Cardiac fibroblast (primary cell): ENCODE results near the gene RPS27L.
A peak's percentile ranks its signal among the peaks of the same experiment; 100 is the strongest.

ENCODE experiments used
- DNase-seq, 2 donors: peaks; one replicate each; pipeline versions ENCODE4 v3.0.0 to v3.0.0-alpha.2; 2010; ENCODE audit warnings: low read depth in 2 of 2
- H3K4me3 ChIP-seq, 2 donors: replicated peaks in 1 of 2; 1 replicate in 1 of 2; 2 replicates in 1 of 2; pipeline ENCODE4 v1.5.1; 2011; ENCODE audit warnings: low read depth in 2 of 2, low read length in 2 of 2, mild to moderate bottlenecking in 2 of 2, moderate library complexity in 1 of 2
- CTCF ChIP-seq: IDR thresholded peaks from one replicate; pipeline ENCODE4 v1.5.1; 2011; ENCODE audit warnings: low read depth, mild to moderate bottlenecking, low read length, inconsistent platforms

Gene RPS27L

DNA sequence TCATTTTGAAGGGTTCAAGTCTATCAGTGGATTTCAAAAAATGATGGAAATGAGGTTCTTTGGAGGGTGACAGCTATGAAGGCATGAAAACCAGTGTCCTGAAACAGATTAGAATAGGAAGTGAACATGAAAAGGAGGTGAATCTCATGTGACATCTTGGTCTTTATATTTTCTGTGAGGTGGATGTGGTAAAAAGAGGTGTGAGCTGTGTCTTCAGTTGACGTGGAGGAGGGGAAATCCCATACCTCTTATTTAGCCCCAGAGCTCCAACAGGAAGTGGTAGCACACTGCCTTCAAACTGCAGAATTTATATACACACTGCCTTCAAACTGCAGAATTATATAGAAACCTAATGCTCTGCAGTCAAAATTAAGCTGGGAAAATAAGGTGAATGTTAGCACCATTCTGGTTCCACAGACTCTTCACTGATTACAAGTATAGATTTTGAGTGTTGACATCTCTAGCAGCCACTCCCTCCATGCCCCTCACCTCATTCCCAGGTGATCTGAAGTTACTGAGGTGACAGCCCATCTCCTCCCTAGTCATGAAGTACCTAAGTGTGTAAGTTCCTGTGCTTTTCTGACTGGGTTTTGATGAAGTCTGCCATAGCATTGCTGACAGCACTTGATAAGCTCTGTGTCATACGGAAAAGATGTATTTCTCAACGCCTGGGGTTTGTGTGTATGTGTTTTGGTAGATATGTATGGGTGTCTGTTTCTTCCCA is 34.8 kb upstream of the RPS27L start:
- DNase-seq: peak in 1 of 2 donors; percentile 38
- H3K4me3 ChIP-seq: no peak overlapping the region
- no peak for TF ChIP-seq CTCF

DNA sequence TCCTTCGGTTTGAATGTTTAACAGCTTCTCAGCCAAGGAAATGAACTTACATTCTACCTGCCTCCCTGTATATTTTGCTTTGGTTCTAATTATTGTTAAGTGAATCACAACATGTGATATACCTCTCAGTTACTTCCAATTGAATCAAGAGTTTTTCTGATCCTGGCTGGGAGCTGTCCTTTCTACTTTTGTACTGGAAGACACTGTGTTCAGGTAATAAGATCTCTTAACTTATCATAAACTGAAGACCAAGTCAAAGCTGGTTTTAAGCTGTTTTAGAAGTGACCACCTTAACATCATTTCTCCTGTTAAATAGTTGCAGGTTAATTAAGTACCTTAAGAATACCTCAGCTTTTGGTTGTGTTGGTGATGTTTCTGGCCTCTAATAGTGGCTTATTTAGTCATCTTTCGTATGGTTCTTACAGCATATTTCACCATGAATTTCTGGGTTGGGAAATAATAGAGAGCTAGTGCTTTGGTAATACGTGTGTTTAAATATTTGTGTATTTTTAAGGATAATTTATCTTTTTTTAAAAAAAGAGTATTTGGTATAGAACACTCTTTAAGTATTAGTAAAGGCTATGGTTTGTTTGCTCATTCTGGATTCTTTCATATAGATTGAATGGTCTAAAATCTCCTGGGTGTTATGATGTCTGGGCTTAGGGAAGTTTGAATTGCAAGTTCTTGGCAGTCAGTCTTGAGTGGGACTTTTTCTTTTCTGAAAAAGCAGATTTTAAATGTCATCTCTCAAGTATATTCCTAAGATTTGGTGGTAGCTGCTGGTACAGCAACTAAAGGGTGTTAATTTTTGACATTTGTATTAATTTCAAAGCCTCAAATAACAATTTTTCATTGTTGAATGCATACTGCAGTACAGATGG is 33.7 kb upstream of the RPS27L start:
- no peak for TF ChIP-seq CTCF
- DNase-seq: peak in 1 of 2 donors; percentile 42

GRCh38 chr15:63189941-63190768 is 32.9 kb upstream of the RPS27L start:
- TF ChIP-seq CTCF: no peak
- peak overlapping the region; percentile 89 for H3K4me3 ChIP-seq
- DNase-seq: no peak

More for the DNA sequence above, 33.7 kb upstream of the RPS27L start:
- peak overlapping the region; percentile 89 for H3K4me3 ChIP-seq

GRCh38 chr15:63188926-63189871 is 31.9 kb upstream of the RPS27L start, which contains the start of gene RAB8B:
Gene RAB8B, plus strand, starts transcription at chr15:63189606. Its CDS starts 19 bp downstream, at chr15:63189625.
- TF ChIP-seq CTCF: no peak
- H3K4me3 ChIP-seq: peak within 1 kb of the TSS; percentile 89
- peak; percentile 96 to 98 for DNase-seq

- no peak for DNase-seq
- peak overlapping the region; percentile 58 to 89 for H3K4me3 ChIP-seq
- TF ChIP-seq CTCF: no peak
Measured at GRCh38 chr15:63188247-63188925, 31.1 kb upstream of the RPS27L start.
